WTC11 (cell line): Measurements from ENCODE around the gene ACAA1. TPM values are rescaled to one million over a fixed set of nuclear protein-coding genes. Genes with fewer than 3 reads are reported as not detected.

Source experiments
- ATAC-seq: fragments of 200-7000 bp; cut with Tn5 transposase; 2 replicates; pipeline ENCODE4 v1.10.0; 2021; ENCODE audit warnings: mild to moderate bottlenecking, moderate library complexity
- CTCF ChIA-PET: fragments of 300-600 bp; sonication (Branson Sonifier 250); formaldehyde crosslinking; loops from one replicate; lab custom pipeline; 2021; ENCODE audit warnings: antibody characterized with exemption; lab: Charles Lee
- POLR2A ChIA-PET: fragments of 350-600 bp; sonication (Branson Sonifier 250); formaldehyde crosslinking; loops from one replicate; lab custom pipeline; 2021; ENCODE audit warnings: antibody characterized with exemption; lab: Charles Lee
- DNase-seq: peaks from one replicate; pipeline ENCODE4 v3.0.0; 2021; ENCODE audit warnings: low spot score
- H3K27ac Mint-ChIP-seq: 2 replicates; pipeline ENCODE4 v1.8.0; 2021; ENCODE audit warnings: mixed read lengths
- H3K27me3 Mint-ChIP-seq: 2 replicates; pipeline ENCODE4 v1.8.0; 2021; ENCODE audit warnings: low read depth, mild to moderate bottlenecking, moderate library complexity, mixed read lengths
- H3K36me3 Mint-ChIP-seq: 2 replicates; pipeline ENCODE4 v1.8.0; 2021; ENCODE audit warnings: mixed read lengths
- H3K4me1 Mint-ChIP-seq: 2 replicates; pipeline ENCODE4 v1.8.0; 2022; ENCODE audit warnings: mixed read lengths
- H3K4me3 Mint-ChIP-seq: 2 replicates; pipeline ENCODE4 v1.8.0; 2021; ENCODE audit warnings: mild to moderate bottlenecking, moderate library complexity, mixed read lengths
- H3K9me3 Mint-ChIP-seq: 2 replicates; pipeline ENCODE4 v1.8.0; 2021; ENCODE audit warnings: mixed read lengths
- CREB1 ChIP-seq: sonication (generic); formaldehyde crosslinking; IDR thresholded peaks from 2 replicates; pipeline ENCODE4 v1.8.0; 2023; ENCODE audit warnings: mild to moderate bottlenecking, missing genetic modification reagents
- ELF4 ChIP-seq: sonication (generic); formaldehyde crosslinking; IDR thresholded peaks from 2 replicates; pipeline ENCODE4 v1.8.1; 2022; ENCODE audit warnings: low read depth, mild to moderate bottlenecking, moderate library complexity, missing genetic modification reagents
- FOXJ3 ChIP-seq: sonication (generic); formaldehyde crosslinking; IDR thresholded peaks from 2 replicates; pipeline ENCODE4 v1.9.0; 2021; ENCODE audit warnings: missing genetic modification reagents, mild to moderate bottlenecking, borderline replicate concordance
- FOXP4 ChIP-seq: sonication (generic); formaldehyde crosslinking; IDR thresholded peaks from 2 replicates; pipeline ENCODE4 v1.8.0; 2022; ENCODE audit warnings: mild to moderate bottlenecking, missing genetic modification reagents
- GRHL2 ChIP-seq: fragments of 250-450 bp; sonication (Bioruptor Pico); IDR thresholded peaks from 2 replicates; pipeline ENCODE4 v1.8.0; 2022; ENCODE audit warnings: mild to moderate bottlenecking, moderate library complexity; ENCODE audit not compliant: insufficient replicate concordance, severe bottlenecking
- HMGXB4 ChIP-seq: sonication (generic); formaldehyde crosslinking; IDR thresholded peaks from 2 replicates; pipeline ENCODE4 v1.8.1; 2023; ENCODE audit warnings: mild to moderate bottlenecking, moderate library complexity, missing genetic modification reagents
- MAX ChIP-seq: sonication (generic); formaldehyde crosslinking; IDR thresholded peaks from 2 replicates; pipeline ENCODE4 v1.8.0; 2022; ENCODE audit warnings: mild to moderate bottlenecking, missing genetic modification reagents
- MXD4 ChIP-seq: fragments of 250-450 bp; sonication (Bioruptor Pico); IDR thresholded peaks from 2 replicates; pipeline ENCODE4 v1.8.0; 2021; ENCODE audit warnings: mild to moderate bottlenecking, moderate library complexity, borderline replicate concordance
- MYBL2 ChIP-seq: sonication (generic); formaldehyde crosslinking; IDR thresholded peaks from 2 replicates; pipeline ENCODE4 v1.8.1; 2023; ENCODE audit warnings: mild to moderate bottlenecking, moderate library complexity, missing genetic modification reagents
- NFYB ChIP-seq: sonication (generic); formaldehyde crosslinking; conservative IDR thresholded peaks from 2 replicates; pipeline ENCODE4 v1.8.0; 2022; ENCODE audit warnings: low read depth, missing genetic modification reagents
- NR1H2 ChIP-seq: sonication (generic); formaldehyde crosslinking; IDR thresholded peaks from 2 replicates; pipeline ENCODE4 v1.9.0; 2021; ENCODE audit warnings: mild to moderate bottlenecking, moderate library complexity, missing genetic modification reagents
- SMAD4 ChIP-seq: sonication (generic); formaldehyde crosslinking; IDR thresholded peaks from 2 replicates; pipeline ENCODE4 v1.8.0; 2022; ENCODE audit warnings: mild to moderate bottlenecking, missing genetic modification reagents
- SOX15 ChIP-seq: fragments of 250-450 bp; sonication (Bioruptor Pico); IDR thresholded peaks from 2 replicates; pipeline ENCODE4 v1.9.0; 2021; ENCODE audit warnings: mild to moderate bottlenecking
- STAT6 ChIP-seq: sonication (generic); formaldehyde crosslinking; conservative IDR thresholded peaks from 2 replicates; pipeline ENCODE4 v1.8.1; 2023; ENCODE audit warnings: mild to moderate bottlenecking, low read depth, missing genetic modification reagents, moderate library complexity
- ZNF219 ChIP-seq: sonication (generic); formaldehyde crosslinking; IDR thresholded peaks from 2 replicates; pipeline ENCODE4 v1.8.0; 2023; ENCODE audit warnings: missing genetic modification reagents, mild to moderate bottlenecking, borderline replicate concordance
- total RNA-seq: library from RNA; stranded (reverse); gene quantifications from 3 replicates; pipeline ENCODE4 v1.2.3, GENCODE V29; 2021
- TF ChIP-seq, protein P1 (sequence below): sonication (generic); formaldehyde crosslinking; conservative IDR thresholded peaks from 2 replicates; pipeline ENCODE4 v1.8.1; 2022; ENCODE audit warnings: mild to moderate bottlenecking, missing genetic modification reagents
- TF ChIP-seq, protein P2 (sequence below): fragments of 250-450 bp; sonication (Bioruptor Pico); IDR thresholded peaks from 2 replicates; pipeline ENCODE4 v1.9.0; 2021; ENCODE audit warnings: mild to moderate bottlenecking
- TF ChIP-seq, protein P3 (sequence below): sonication (generic); formaldehyde crosslinking; IDR thresholded peaks from 2 replicates; pipeline ENCODE4 v1.8.0; 2023; ENCODE audit warnings: missing genetic modification reagents, mild to moderate bottlenecking, borderline replicate concordance
- TF ChIP-seq, protein P4 (sequence below): sonication (generic); formaldehyde crosslinking; IDR thresholded peaks from 2 replicates; pipeline ENCODE4 v1.8.1; 2022; ENCODE audit warnings: low read depth, missing genetic modification reagents, borderline replicate concordance

Gene ACAA1
- total RNA-seq, 1 experiment from 2014 or later, result 46.5 TPM

DNA sequence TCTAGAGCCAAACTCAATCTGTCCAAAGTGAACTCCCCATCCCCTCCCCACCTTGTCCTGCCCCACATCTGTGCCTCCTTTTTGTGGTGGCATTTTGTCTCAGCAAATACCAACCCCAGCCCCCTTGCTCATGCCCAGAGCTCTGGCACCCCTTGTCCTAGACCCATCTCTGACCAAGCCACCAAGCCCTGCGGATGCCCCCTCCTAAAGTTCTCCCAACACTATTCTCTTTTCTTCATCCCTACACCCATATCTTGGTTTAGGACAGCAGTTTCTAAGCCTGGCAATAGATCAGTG lies 17.7 kb downstream of the ACAA1 start:
- no peaks in the 10 kb centered on the region for H3K4me1 Mint-ChIP-seq
- no peak for DNase-seq
- H3K4me3 Mint-ChIP-seq, result no peak overlapping the region
- H3K9me3 Mint-ChIP-seq, result no peaks in the 10 kb centered on the region
- peaks cover 15% of the 10 kb centered on the region for H3K36me3 Mint-ChIP-seq
- POLR2A ChIA-PET, result no interaction called here
- CTCF ChIA-PET, result interaction anchor here (0.9 to 2.8 kb wide), 5 partner anchors 18 to 144 kb away, joined by 3 to 10 read pairs (median 3); partner anchors contain the start of genes ACAA1 and PLCD1
- no peak for TF ChIP-seq SMAD4 (CRISPR knock-in tag)
- no peak for TF ChIP-seq NFYB
- TF ChIP-seq, protein P1, sequence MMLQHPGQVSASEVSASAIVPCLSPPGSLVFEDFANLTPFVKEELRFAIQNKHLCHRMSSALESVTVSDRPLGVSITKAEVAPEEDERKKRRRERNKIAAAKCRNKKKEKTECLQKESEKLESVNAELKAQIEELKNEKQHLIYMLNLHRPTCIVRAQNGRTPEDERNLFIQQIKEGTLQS (CRISPR knock-in tag), result no peak
- no peak for TF ChIP-seq ZNF219 (CRISPR knock-in tag)
- no peak for TF ChIP-seq ELF4 (CRISPR knock-in tag)
- no peak for TF ChIP-seq GRHL2
- TF ChIP-seq NR1H2, result no peak
- no peak for TF ChIP-seq MYBL2 (CRISPR knock-in tag)
- TF ChIP-seq FOXJ3 (CRISPR knock-in tag), result no peak
- ATAC-seq, result no peak
- no peak overlapping the region for H3K27ac Mint-ChIP-seq
- H3K27me3 Mint-ChIP-seq, result peaks cover 6% of the 10 kb centered on the region

DNA sequence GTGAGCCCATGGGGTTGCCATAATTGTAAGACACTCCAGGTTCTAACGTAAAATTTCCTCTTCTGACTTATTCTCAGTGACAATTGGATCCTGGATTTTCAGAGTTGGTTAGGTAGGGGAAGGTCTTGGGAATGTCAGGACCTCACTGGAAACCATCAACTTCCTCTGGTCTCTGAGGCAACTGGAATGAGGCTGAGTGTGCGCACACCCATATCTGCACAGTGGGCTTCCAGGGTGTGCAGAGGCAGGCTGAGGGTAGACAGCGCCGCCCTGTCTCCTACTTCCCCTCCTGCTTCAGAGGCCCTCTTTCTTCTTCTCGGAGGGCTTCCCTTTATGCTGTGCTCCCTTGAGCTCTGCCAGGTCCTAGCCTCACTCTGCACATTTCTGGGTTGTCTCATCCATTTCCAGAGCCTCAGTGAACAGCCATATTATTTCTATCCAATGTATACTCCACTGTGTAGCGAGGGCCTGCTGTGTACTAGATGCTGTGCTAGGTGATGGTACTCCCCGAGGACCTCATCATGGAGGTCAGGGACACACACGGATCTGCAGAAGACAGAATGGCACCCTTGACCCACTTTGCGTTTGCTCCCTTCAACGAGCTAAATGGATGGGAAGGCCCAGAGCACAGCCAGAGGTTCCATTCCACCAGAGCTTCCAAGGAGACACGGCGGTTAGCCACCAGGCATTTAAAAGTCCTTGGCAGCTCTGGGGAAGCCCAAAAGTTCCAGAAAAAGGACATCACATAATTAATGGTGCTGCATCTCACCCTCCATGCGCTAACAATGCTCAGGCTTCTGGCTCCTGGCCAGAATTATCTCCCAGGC lies 18.3 kb downstream of the ACAA1 start:
- POLR2A ChIA-PET, result no interaction called here
- no peaks in the 10 kb centered on the region for H3K9me3 Mint-ChIP-seq
- ATAC-seq, result no peak
- CTCF ChIA-PET, result interaction anchor here (0.9 to 2.8 kb wide), 8 partner anchors 9 to 163 kb away, joined by 3 to 10 read pairs (median 3); partner anchors contain the start of genes ACAA1 and PLCD1
- no peaks in the 10 kb centered on the region for H3K4me1 Mint-ChIP-seq
- peaks cover 6% of the 10 kb centered on the region for H3K27me3 Mint-ChIP-seq
- peaks cover 15% of the 10 kb centered on the region for H3K36me3 Mint-ChIP-seq
- no peak for DNase-seq
- no peak overlapping the region for H3K27ac Mint-ChIP-seq
- H3K4me3 Mint-ChIP-seq, result no peak overlapping the region
- no peak for TF ChIP-seq CREB1 (CRISPR knock-in tag)
- no peak for TF ChIP-seq STAT6 (CRISPR knock-in tag)
- no peak for TF ChIP-seq MAX (CRISPR knock-in tag)
- TF ChIP-seq, protein P2, sequence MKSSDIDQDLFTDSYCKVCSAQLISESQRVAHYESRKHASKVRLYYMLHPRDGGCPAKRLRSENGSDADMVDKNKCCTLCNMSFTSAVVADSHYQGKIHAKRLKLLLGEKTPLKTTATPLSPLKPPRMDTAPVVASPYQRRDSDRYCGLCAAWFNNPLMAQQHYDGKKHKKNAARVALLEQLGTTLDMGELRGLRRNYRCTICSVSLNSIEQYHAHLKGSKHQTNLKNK (CRISPR knock-in tag), result no peak
- TF ChIP-seq SOX15 (CRISPR knock-in tag), result no peak
- no peak for TF ChIP-seq MXD4 (CRISPR knock-in tag)
- TF ChIP-seq, protein P3, sequence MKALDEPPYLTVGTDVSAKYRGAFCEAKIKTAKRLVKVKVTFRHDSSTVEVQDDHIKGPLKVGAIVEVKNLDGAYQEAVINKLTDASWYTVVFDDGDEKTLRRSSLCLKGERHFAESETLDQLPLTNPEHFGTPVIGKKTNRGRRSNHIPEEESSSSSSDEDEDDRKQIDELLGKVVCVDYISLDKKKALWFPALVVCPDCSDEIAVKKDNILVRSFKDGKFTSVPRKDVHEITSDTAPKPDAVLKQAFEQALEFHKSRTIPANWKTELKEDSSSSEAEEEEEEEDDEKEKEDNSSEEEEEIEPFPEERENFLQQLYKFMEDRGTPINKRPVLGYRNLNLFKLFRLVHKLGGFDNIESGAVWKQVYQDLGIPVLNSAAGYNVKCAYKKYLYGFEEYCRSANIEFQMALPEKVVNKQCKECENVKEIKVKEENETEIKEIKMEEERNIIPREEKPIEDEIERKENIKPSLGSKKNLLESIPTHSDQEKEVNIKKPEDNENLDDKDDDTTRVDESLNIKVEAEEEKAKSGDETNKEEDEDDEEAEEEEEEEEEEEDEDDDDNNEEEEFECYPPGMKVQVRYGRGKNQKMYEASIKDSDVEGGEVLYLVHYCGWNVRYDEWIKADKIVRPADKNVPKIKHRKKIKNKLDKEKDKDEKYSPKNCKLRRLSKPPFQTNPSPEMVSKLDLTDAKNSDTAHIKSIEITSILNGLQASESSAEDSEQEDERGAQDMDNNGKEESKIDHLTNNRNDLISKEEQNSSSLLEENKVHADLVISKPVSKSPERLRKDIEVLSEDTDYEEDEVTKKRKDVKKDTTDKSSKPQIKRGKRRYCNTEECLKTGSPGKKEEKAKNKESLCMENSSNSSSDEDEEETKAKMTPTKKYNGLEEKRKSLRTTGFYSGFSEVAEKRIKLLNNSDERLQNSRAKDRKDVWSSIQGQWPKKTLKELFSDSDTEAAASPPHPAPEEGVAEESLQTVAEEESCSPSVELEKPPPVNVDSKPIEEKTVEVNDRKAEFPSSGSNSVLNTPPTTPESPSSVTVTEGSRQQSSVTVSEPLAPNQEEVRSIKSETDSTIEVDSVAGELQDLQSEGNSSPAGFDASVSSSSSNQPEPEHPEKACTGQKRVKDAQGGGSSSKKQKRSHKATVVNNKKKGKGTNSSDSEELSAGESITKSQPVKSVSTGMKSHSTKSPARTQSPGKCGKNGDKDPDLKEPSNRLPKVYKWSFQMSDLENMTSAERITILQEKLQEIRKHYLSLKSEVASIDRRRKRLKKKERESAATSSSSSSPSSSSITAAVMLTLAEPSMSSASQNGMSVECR, result no peak
- TF ChIP-seq, protein P4, sequence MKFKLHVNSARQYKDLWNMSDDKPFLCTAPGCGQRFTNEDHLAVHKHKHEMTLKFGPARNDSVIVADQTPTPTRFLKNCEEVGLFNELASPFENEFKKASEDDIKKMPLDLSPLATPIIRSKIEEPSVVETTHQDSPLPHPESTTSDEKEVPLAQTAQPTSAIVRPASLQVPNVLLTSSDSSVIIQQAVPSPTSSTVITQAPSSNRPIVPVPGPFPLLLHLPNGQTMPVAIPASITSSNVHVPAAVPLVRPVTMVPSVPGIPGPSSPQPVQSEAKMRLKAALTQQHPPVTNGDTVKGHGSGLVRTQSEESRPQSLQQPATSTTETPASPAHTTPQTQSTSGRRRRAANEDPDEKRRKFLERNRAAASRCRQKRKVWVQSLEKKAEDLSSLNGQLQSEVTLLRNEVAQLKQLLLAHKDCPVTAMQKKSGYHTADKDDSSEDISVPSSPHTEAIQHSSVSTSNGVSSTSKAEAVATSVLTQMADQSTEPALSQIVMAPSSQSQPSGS (CRISPR knock-in tag), result no peak
- TF ChIP-seq FOXP4, result no peak
- no peak for TF ChIP-seq HMGXB4 (CRISPR knock-in tag)
